ENCODE results near the gene POLRMT. TPM values are rescaled to one million over a fixed set of nuclear protein-coding genes. Genes with fewer than 3 reads are reported as not detected.

Gene POLRMT
- total RNA-seq, 4 donors from 2014 or later, result 28.2 to 73.5 (median 51.5) TPM

- WGBS, 2 donors, result 89% methylated on average over 36 to 46 of the region's 58 CpGs
- H3K4me1 ChIP-seq, result peaks cover 0 to 8% (median 0%) of the 10 kb centered on the region in 4 donors
- H3K9me3 ChIP-seq, result no peaks in the 10 kb centered on the region
- TF ChIP-seq POLR2A (IDR thresholded peaks at IDR 0.05) (no peak), EP300 (IDR thresholded peaks at IDR 0.05) (no peak), CTCF (IDR thresholded peaks at IDR 0.05) (no peak)
- H3K27me3 ChIP-seq, result peaks cover 0 to 26% of the 10 kb centered on the region in 2 donors
- no peak for DNase-seq (ENCODE audit: low spot score in 2 of 2)
- no peak overlapping the region for H3K4me3 ChIP-seq
- H3K36me3 ChIP-seq, result peaks cover 3 to 53% (median 23%) of the 10 kb centered on the region in 3 donors
- H3K27ac ChIP-seq, result no peak overlapping the region
Observed at GRCh38 chr19:616747-617526, 16.4 kb downstream of the POLRMT start.

GRCh38 chr19:616062-616700 is 17.2 kb downstream of the POLRMT start:
- no peak for TF ChIP-seq CTCF (IDR thresholded peaks at IDR 0.05)
- no peak for TF ChIP-seq EP300 (IDR thresholded peaks at IDR 0.05)
- no peak for TF ChIP-seq POLR2A (IDR thresholded peaks at IDR 0.05)
- Histone ChIP-seq H3K36me3 (peaks cover 3 to 45% (median 23%) of the 10 kb centered on the region in 3 donors), H3K4me3 (no peak overlapping the region), H3K27me3 (peaks cover 0 to 26% of the 10 kb centered on the region in 2 donors), H3K27ac (no peak overlapping the region), H3K4me1 (peaks cover 0 to 15% (median 4%) of the 10 kb centered on the region in 4 donors), H3K9me3 (no peaks in the 10 kb centered on the region)
- WGBS, 2 donors, result 28% methylated on average over 39 of the region's 97 CpGs; no CpG with 5 or more reads in 1 of the 2 donors
- DNase-seq (ENCODE audit: low spot score in 2 of 2), result no peak

DNA sequence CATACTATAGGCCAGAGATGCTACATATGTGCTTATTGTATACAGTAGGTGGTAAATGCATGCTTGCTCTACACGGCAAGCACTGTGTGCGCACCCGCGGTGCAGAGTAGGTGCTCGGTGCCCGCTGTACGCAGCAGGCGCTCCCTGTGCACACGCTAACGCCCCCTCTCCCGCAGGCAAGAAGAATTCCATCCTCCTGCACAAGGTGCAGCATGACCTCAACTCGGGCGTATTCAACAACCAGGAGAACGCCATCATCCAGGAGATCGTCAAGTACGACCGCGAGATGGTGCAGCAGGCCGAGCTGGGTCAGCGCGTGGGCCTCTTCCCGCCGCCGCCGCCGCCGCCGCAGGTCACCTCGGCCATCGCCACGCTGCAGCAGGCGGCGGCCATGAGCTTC is 17.7 kb downstream of the POLRMT start:
- no peak for TF ChIP-seq EP300 (IDR thresholded peaks at IDR 0.05)
- H3K9me3 ChIP-seq, result no peaks in the 10 kb centered on the region
- no peak for DNase-seq (ENCODE audit: low spot score in 2 of 2)
- no peak overlapping the region for H3K27ac ChIP-seq
- peaks cover 0 to 20% (median 9%) of the 10 kb centered on the region in 4 donors for H3K4me1 ChIP-seq
- peaks cover 0 to 26% of the 10 kb centered on the region in 2 donors for H3K27me3 ChIP-seq
- H3K4me3 ChIP-seq, result no peak overlapping the region
- WGBS, 2 donors, result 28 to 58% methylated on average over 11 to 30 of the region's 33 CpGs
- H3K36me3 ChIP-seq, result peaks cover 3 to 40% (median 23%) of the 10 kb centered on the region in 3 donors

DNA sequence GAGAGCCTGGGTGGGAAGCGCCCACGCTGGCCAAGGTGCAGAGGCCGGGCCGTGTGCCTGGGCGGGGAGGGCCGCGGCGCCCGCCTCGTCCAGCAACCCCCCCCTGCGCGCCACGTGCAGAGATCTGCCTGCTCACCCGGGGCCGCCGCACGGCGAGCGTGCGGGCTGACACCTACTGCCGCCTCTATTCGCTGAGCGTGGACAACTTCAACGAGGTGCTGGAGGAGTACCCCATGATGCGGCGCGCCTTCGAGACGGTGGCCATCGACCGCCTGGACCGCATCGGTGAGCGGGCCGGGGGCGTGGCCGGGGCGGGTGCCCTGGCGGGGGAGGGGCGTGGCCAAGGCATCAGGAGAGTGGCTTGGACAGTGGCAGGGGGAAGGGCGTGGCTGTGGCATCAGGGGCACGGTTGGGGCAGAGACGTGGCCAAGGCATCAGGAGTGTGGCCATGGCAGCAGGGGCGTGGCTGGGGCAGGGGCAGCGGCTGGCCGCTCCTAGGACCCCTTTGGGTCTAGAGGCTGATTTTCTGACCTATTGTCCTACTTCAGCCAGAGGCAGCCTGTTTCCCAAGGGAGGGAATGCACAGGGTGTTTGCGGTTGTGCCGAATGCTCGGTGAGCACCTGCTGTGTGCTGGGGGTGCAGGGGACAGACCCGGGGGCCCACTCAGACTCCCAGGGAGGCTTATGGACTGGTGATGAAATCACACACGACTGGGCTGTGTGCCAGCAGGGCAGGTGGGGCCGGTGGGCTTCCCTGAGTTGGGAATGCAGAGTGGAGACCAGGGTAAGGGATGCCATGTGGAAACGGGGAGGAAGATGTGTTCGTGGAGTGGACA is 19.4 kb downstream of the POLRMT start:
- TF ChIP-seq POLR2A (IDR thresholded peaks at IDR 0.05) (no peak), CTCF (IDR thresholded peaks at IDR 0.05) (no peak), EP300 (IDR thresholded peaks at IDR 0.05) (no peak)
- Histone ChIP-seq H3K9me3 (no peaks in the 10 kb centered on the region), H3K4me1 (peaks cover 0 to 37% (median 21%) of the 10 kb centered on the region in 4 donors), H3K36me3 (peaks cover 0 to 23% (median 10%) of the 10 kb centered on the region in 3 donors), H3K27me3 (peaks cover 0 to 26% of the 10 kb centered on the region in 2 donors), H3K27ac (no peak overlapping the region), H3K4me3 (no peak overlapping the region)
- no peak for DNase-seq (ENCODE audit: low spot score in 2 of 2)
- 88 to 92% methylated on average over 44 to 47 of the region's 54 CpGs for WGBS, 2 donors

- no peak overlapping the region for H3K4me3 ChIP-seq
- TF ChIP-seq EP300 (IDR thresholded peaks at IDR 0.05) (no peak), CTCF (IDR thresholded peaks at IDR 0.05) (no peak)
- DNase-seq (ENCODE audit: low spot score in 2 of 2), result no peak
- H3K36me3 ChIP-seq, result peaks cover 0 to 13% (median 0%) of the 10 kb centered on the region in 3 donors
- H3K27me3 ChIP-seq, result peaks cover 0 to 26% of the 10 kb centered on the region in 2 donors
- H3K9me3 ChIP-seq, result no peaks in the 10 kb centered on the region
- peaks cover 0 to 45% (median 22%) of the 10 kb centered on the region in 4 donors for H3K4me1 ChIP-seq
- WGBS, 2 donors, result 91 to 94% methylated on average over 33 of the region's 33 CpGs
- H3K27ac ChIP-seq, result no peak overlapping the region
Observed at GRCh38 chr19:612941-613340, 20.4 kb downstream of the POLRMT start.
